GM19328 (cell line): Measurements from ENCODE around the gene ALDH3B2.
"Not testable (repeated sequence)": the region's sequence is repeated elsewhere in the genome, so short reads cannot be mapped to it uniquely, and the experiment has no call there.

Source experiments
- ATAC-seq: cut with Tn5 transposase; IDR thresholded peaks from one replicate; pipeline ENCODE4 v1.9.1; 2021; ENCODE audit warnings: mild to moderate bottlenecking, moderate library complexity; ENCODE audit not compliant: unreplicated experiment

Gene ALDH3B2, protein sequence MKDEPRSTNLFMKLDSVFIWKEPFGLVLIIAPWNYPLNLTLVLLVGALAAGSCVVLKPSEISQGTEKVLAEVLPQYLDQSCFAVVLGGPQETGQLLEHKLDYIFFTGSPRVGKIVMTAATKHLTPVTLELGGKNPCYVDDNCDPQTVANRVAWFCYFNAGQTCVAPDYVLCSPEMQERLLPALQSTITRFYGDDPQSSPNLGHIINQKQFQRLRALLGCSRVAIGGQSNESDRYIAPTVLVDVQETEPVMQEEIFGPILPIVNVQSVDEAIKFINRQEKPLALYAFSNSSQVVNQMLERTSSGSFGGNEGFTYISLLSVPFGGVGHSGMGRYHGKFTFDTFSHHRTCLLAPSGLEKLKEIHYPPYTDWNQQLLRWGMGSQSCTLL

DNA sequence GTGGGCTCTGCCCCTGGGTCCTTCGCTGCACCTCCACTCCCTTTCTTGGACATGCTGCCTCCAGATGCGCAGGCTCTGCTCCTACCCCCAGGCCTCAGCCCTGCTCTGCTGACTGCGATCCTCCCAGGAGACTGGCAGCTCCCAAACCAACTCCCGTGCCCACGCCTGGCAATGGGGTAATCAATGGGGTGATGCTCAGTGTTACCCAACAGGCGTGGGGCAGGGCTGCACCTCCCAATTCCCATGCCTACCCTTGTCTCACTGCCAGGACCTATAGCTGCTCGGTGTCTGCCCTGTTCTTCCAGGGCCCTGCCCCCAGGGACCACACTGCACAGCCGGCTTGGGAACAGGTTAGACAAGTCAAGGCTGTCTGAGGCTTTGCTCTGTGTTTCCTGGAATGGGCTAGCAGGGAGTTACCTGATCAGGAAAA is at the start of gene ALDH3B2:
Gene ALDH3B2, minus strand, starts transcription at position 182 of the 430 bp plus-strand sequence. CDS start 7,688 bp downstream, outside the sequence.
- no peak for ATAC-seq

DNA sequence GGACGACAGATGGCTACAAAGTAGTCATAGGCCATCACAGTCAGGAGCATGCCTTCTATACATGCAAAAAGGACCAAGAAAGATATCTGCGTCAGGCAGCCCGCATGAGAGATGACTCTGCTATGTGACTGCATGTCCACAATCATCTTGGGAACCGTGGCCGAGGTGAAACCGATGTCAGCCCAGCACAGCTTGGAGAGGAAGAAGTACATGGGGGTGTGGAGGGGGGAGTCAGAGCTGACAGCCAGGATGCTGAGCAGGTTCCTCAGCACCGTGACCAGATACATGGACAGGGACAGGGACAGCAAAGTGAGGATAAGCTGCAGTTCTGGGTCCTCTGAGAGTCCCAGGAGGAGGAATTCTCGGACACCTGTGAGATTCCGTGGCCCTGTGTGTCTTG is 48.6 kb upstream of the ALDH3B2 start:
- not testable (repeated sequence) for ATAC-seq

DNA sequence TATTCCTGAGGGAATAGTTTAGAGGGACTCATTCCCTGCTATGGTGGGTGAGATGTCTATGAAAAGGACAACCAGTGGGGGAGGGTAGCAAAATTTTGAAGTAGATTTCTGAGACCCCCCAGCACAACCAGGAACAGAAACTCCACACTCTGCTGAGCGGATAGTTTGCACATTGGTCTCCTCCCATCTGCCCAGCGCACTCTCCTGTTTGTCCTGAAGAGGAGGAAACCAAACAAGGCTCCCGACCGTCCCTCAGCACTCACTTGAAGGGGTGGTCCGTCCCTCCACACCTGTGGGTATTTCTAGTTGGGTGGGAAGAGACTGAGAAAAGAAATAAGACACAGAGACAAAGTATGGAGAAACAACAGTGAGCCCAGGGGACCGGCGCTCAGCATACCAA is 41.8 kb upstream of the ALDH3B2 start:
- not testable (repeated sequence) for ATAC-seq

DNA sequence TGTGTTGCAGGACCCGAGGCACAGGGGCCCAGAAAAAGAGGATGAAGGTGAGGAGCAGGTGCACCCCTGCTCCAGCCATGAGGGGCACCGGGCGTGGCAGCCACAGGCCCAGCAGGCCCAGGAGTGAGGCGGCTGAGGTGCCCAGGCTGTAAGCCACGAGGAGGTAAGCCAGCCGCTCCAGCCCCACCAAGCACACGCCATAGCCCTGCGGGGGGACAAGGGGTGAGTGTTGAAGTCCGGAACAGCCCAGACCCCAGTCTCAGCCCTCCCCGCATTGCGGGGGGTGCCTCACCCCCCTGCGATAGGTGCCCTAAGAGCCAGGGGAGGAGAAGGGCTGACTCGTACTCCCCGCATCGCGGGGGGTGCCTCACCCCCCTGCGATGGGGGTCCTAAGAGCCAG is 41.4 kb upstream of the ALDH3B2 start:
- not testable (repeated sequence) for ATAC-seq

DNA sequence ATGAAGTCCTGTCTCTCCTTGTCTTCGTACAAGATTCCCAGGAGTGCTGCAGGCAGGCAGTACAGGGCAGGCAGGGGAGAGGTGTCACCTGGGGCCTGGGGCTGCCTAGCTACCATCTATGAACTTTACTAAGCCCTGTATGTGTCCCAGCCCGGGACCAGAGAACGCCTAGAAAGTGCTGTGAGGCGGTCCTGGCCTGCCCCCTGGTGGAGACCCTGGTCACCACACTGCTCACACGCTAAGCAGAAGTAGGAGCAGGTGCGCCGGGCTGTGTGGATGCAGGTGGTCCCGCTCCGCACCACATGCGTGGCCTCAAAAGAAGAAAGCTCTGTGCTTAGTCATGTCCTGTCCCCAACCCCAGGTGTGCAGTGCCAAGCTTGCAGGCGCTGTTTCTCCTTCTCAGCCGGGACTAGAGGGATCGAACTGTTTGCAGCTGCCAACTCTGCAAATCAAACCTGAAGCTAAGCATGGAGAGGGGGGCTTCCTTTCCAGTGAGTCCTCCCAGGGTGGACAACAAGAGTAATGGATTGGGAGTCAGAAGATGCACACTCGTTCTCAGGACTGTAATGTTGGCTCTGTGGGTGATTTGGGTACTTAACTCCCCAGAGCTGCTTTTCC is 39.6 kb upstream of the ALDH3B2 start:
- ATAC-seq: not testable (repeated sequence)

DNA sequence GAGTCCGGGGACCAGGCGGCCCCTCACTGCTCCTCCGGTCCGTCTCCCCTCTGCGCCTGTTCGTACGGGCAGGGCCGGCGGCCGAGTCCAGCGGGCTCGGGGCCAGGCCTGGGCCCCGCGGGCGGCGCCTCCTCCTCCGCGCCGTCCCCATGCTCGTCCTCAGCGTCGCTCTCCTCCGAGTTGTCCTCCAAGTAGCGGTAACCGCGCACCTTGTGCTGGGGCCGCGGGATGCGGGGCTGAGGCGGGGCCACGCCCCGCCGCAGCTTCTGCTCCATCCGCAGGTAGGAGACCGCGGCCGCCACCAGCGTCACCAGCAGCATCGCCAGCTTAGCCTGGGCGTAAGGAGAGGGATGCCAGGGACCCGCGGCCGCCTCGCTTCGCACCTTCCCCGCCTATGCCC is 37.3 kb upstream of the ALDH3B2 start:
- not testable (repeated sequence) for ATAC-seq

DNA sequence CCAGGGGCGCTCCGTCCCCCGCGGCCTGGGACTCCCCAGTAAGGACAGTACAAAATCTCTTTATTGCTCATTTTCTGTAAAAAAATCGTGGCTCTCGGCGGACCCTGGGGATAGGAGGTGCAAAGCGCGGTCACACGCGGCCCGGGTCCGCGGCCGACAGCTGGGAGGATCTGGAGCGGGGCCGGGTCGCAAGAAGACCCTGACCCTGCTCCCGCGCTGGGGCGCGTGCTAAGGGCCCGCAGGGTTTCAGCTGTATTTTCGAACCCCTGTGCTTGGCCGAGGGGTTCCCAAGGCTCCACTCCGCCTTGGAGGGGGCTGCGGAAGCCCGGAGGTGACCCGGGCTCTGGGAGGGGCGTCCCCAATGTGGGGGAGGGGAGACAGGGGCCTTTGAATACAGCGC is 36.8 kb upstream of the ALDH3B2 start:
- not testable (repeated sequence) for ATAC-seq

DNA sequence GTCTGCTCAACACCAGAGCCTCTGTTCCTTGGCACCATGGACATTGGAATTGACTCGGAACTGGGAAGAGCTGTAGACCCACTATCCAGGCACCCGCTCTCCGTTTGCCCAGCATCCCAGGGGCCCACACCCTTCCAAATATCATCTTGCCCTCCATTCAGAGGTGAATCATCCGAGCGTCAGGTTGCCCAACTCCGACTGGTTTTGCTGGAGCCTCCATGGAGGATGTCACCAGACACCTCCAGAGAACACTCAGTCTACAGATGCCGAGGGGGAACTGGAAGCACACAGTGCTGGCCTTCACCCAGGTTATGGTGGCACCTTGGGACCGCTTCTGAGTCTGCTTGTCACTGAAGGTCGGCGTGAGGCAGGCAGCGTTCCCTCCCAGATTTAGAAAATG is 35.4 kb upstream of the ALDH3B2 start:
- ATAC-seq: not testable (repeated sequence)

DNA sequence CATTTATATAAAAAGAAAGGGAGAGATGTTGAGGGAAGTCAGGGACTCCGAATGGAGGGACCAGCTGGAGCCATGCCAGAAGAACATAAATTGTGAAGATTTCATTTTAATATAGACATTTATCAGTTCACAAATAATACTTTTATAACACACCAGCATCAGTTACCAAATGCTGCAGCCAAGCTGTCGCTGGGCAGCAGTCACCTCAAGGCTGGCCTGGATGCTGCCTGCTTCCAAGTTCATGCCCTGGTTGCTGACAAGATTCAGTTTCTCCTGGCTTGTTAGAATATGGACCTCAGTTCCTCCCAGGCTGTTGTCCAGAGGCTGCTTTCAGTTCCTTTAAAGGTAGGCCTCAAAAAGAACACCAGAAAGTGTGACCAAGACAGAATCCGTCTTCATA is 30.8 kb upstream of the ALDH3B2 start:
- no peak for ATAC-seq

DNA sequence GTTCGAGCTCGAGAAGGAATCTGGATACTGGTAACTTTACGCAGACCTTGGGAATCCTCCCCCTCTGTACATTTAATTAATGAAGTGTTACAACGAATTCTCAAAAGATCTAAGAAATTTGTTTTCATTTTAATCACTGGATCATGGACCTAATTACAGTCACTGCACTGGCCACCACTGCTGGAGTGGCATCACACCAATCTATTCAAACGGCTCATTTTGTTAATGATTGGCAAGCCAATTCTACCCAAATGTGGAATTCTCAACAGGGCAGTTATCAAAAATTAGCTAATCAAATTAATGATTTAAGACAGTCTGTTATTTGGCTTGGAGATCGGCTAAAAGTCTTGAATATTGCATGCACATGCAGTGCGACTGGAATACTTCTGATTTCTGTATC is 30.1 kb upstream of the ALDH3B2 start:
- no peak for ATAC-seq

DNA sequence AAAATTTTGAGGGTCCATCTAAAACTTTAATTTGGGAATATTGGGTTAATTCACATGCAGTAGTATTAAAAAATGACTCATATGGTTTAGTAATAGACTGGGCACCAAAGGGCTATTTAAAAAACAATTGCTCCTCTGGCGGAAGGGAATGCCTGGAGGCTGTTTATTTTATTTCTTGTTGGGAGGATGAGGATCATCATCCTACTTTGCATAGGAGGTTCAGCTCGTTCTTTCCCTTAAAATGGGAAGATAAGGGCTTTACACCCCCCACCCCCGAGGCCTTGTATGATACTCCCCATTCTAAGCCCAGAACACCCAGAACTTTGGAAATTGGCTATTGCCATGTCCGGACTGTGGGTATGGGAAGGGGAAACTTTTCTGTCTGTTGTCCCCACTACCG is 29.3 kb upstream of the ALDH3B2 start:
- not testable (repeated sequence) for ATAC-seq

DNA sequence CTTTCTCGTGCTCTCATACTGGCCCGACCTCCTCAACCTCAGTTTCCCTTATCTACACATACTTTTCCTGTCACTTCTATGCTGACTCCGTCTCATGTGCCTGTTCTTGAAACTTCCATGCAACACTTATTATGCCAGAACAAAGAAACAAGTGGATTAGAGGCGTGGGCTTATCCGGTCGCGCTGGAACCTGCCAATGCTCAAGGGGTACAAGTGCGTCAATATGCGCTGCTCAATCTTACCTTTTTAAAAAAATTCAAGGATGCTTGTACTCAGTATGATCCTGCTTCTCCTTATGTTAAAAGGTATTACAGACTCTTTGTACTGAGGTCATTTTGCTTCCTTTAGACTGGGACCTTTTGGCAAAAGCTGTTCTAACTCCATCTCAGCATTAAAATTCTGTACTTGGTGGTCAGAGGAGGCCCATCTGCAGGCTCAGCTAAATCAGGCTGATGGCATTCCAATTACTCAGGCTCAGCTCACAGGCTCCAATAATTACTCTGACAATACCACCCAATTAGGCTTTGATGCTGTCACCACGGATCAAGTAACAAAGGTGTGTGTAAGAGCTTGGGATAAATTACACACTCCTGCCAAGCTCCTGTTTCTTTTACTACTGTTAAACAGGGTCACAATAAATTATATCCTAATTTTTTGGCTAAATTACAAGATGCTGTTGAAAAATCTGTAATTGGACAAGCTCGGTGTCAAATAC is 26.3 kb upstream of the ALDH3B2 start:
- no peak for ATAC-seq

DNA sequence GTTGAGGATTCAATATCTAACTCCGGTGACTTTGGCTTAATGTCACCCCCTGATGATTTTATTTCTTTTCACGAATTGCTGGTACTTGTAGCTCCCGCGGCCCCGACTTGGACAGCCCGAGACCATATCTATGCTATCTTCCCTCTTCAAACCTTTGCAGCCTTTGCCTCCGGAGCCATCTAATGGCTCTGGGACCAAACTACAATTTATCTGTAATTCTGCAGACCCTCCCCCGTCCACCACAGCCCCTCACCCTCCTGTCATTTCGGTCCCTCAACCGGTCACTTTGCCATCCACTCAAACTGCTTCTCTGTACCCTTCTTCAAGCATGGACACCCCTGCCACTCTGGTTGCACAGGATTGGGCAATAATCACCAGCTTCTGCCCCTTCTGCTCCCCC is 25.7 kb upstream of the ALDH3B2 start:
- ATAC-seq: no peak

DNA sequence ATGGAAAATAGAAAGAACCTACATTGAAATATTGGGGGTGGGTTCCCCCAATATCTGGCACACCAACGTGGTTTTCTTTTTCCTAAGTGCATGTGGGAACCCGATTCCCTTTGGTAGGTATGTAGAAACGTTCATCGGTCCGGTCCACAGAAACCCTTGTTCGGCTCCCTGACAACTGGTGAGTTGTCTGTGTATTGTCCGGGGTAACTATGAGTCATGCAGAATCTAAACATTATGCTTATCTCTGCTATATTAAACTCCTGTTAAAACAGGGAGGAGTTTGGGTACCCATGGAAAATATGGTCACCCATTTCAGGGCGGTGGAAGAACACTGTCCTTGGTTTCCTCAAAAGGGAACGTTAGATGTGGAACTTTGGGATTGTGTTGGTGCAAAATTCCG is 25.1 kb upstream of the ALDH3B2 start:
- ATAC-seq: no peak

DNA sequence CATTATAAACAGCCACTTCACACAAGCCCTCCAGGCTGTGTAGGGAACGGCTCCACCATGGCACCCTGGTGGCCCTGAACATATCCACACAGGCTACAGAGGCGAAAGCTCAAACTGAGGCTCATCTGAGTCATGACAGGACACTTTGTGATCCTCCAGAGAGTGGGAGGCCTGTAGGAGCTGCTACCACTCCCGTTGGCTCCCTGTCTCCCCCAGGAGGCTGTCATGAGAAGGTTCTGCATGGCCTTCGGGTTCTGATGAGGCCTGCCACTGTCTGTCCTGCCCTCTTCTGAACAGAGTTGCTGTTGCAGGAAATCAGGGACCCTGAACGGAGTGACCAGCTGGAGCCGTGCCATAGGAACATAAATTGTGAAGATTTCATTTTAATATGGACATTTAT is 23.8 kb upstream of the ALDH3B2 start:
- ATAC-seq: no peak

DNA sequence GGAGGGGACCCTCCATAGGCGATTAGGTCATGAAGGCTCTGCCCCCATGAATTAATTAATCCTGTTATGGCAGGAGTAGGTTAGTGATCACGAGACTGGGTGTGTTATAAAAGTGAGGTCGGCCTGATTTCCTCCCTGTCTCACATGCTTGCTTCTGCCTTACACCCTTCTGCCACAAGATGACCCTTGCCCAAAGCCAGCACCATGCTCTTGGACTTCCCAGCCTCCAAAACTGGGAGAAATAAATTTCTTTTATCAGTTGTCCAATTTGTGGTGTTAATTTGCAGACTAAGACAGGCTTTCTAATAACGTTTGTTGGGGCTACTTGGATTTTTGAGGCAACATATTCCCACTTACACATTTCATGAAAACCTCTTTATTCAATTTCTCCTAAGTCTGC is 23.4 kb upstream of the ALDH3B2 start:
- no peak for ATAC-seq

DNA sequence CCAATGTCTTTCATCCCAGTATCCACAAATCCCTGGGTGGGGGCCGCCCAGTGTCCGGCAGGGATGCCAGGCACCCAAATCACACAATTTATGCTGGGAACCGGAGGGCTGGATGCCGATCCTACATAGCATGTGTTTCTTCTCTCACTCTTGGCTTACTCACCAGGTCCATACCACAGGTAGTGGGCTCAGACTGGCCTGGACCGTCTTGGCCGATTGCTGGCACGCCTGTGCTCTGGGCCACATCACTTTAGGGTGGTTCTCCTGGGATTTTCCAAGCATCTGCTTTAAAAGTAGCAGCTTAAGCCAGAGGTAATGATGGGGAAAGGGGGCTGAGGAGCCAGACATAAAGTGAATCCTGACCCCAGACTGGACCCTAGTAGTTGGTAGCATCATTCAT is 22.6 kb upstream of the ALDH3B2 start:
- ATAC-seq: no peak

DNA sequence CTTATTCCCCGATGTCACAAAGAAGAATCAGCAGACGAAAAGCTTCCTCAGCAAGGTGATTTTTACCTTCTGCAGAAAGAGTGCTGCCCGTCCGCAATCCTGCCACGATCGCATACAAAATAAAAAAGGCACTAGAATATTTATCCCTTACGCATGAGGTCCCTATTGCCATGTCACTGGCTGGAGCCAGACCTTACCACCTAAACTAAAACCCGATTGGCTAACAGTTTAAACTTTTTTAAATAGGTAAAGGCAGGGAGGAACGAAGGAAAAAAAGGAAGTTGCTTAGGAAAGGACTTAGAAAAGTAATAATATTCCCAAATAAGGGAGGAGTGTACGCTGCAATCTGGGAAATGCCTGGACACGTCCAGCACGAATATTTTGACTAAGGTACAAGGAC is 21.2 kb upstream of the ALDH3B2 start:
- ATAC-seq: no peak

DNA sequence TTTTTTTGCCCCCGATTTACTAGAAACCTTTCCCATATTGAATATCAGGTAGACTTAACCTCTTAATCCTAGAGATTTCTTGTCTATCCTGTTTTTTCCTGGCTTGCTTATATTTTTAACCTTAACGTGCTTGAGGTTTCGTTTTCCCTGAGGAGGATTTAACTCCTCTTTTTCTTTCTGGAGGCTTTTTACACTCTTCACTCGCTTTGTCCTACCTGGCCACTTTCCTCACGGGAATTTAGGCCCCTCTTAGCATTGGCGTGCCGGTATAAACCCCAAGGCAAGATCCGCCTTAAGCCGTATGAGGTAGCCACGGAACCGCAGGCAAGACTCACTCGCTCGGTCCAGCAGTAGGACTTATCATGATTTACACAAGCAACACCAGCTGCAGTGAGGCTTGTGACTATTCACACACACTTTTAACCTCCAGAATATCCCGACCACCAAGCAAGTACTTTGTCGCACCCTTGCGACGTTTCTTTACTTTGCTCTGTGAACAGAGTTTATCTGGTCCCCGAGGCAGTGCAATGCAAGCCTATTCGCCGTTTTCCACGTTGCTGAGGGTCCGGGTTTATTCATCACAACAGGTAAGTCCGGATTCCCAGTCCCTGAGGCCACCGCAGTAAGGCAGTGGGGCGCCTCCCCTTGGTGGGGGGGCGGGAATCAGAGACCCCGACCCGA is 20.6 kb upstream of the ALDH3B2 start:
- no peak for ATAC-seq

DNA sequence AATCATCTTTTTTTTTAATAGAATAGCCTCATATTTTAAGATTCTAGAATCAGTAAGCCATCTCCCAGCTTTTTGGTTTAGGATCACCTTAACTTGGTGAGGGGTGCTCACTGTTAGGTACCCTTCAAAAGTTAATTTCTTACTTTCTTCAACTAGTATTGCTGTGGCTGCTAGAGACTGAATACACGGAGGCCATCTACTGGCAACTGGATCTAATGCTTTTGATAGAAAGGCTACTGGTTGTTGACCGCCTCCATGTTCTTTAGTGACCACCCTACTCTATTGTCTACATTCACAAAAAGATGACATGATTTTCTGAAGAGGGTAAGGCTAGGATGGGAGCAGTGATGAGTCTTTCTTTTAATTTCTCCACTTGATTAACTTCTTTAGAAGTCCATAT is 16.7 kb upstream of the ALDH3B2 start:
- no peak for ATAC-seq

DNA sequence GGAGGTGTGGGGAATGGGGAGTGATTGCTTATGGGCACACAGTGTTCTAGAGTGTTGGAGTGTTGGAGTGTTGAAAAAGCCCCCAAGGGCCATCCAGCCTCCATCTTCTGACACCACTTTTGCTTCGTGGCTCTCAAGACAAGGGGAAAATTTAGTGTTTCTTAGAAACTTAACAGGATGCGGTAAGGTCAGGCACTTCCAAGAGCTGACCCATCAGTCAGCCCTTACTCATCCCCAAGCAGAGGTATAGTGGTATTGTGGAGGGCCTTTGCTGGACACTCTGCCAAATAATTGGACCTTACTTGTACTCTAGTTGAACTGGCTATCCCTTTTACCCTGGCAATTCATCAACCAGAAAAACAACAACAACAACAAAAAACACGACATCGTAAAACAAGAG is 14.8 kb upstream of the ALDH3B2 start:
- no peak for ATAC-seq
